PC-9 (cell line): ENCODE measurements around the gene FOXI3. TPM values are rescaled to one million over a fixed set of nuclear protein-coding genes. Genes with fewer than 3 reads are reported as not detected.

ENCODE experiments used
- BruUV-seq: library from RNA; stranded (reverse); fragments of 400-500 nt; replicated peaks from 2 replicates; lab custom pipeline; 2021; lab: Mats Ljungman, UMichigan
- CTCF ChIA-PET: fragments of 300-600 bp; sonication (Branson Sonifier 250); formaldehyde crosslinking; loops from one replicate; lab custom pipeline; 2022; ENCODE audit warnings: antibody characterized with exemption; lab: Charles Lee
- POLR2A ChIA-PET: fragments of 300-600 bp; sonication (Branson Sonifier 250); formaldehyde crosslinking; loops from one replicate; lab custom pipeline; 2022; ENCODE audit warnings: antibody characterized with exemption; ENCODE audit not compliant: unreplicated experiment; lab: Charles Lee
- DNase-seq, 2 experiments: peaks; one replicate each; pipeline versions ENCODE4 v3.0.0 to v3.0.0-alpha.2; 2015 to 2022; ENCODE audit warnings: mixed read lengths in 1 of 2
- H2AFZ ChIP-seq: fragments of 200-600 bp; sonication (generic); 2 replicates; pipeline ENCODE4 v1.8.1; 2017; ENCODE audit warnings: antibody characterized with exemption
- H3F3A ChIP-seq: fragments of 200-600 bp; sonication (generic); 2 replicates; pipeline ENCODE4 v1.8.1; 2017; ENCODE audit warnings: antibody characterized with exemption, mild to moderate bottlenecking, low read depth; ENCODE audit not compliant: insufficient read depth
- H3K27ac ChIP-seq: fragments of 200-600 bp; sonication (generic); 2 replicates; pipeline ENCODE4 v1.6.1; 2016; ENCODE audit warnings: mixed run types
- H3K27me3 ChIP-seq: fragments of 200-600 bp; sonication (generic); 2 replicates; pipeline ENCODE4 v1.6.1; 2016; ENCODE audit warnings: low read depth, mixed run types; ENCODE audit not compliant: insufficient read depth
- H3K36me3 ChIP-seq: fragments of 200-600 bp; sonication (generic); 2 replicates; pipeline ENCODE4 v1.6.1; 2016; ENCODE audit warnings: low read depth, mixed run types
- H3K4me1 ChIP-seq: fragments of 200-600 bp; sonication (generic); replicated peaks from 2 replicates; pipeline ENCODE4 v1.6.1; 2016; ENCODE audit warnings: mixed run types; ENCODE audit not compliant: insufficient read depth
- H3K4me2 ChIP-seq: fragments of 200-600 bp; sonication (generic); 2 replicates; pipeline ENCODE4 v1.6.1; 2017; ENCODE audit warnings: mixed run types
- H3K4me3 ChIP-seq: fragments of 200-600 bp; sonication (generic); 2 replicates; pipeline ENCODE4 v1.6.1; 2016; ENCODE audit warnings: mixed run types
- H3K79me2 ChIP-seq: fragments of 200-600 bp; sonication (generic); 2 replicates; pipeline ENCODE4 v1.6.1; 2017; ENCODE audit warnings: low read depth, mixed run types
- H3K9me2 ChIP-seq: fragments of 200-600 bp; sonication (generic); 2 replicates; pipeline ENCODE4 v1.8.1; 2017; ENCODE audit warnings: mild to moderate bottlenecking; ENCODE audit not compliant: insufficient read depth
- H3K9me3 ChIP-seq: fragments of 200-600 bp; sonication (generic); 2 replicates; pipeline ENCODE4 v1.8.1; 2016; ENCODE audit warnings: low read depth; ENCODE audit not compliant: insufficient read depth
- H4K20me1 ChIP-seq: fragments of 200-600 bp; sonication (generic); 2 replicates; pipeline ENCODE4 v1.8.1; 2017; ENCODE audit not compliant: insufficient read depth
- EZH2 ChIP-seq: fragments of 200-600 bp; sonication (generic); IDR thresholded peaks from 2 replicates; pipeline ENCODE4 v1.8.0; 2017; ENCODE audit warnings: antibody characterized with exemption, low read depth
- intact Hi-C: fragments of 100-400 bp; cut with micrococcal nuclease; formaldehyde crosslinking; loops from one replicate; pipeline ENCODE4 v1.10.0; 2022; ENCODE audit not compliant: unreplicated experiment
- total RNA-seq: library from RNA; stranded (reverse); gene quantifications from 2 replicates; pipeline ENCODE4 v1.2.3, GENCODE V29; 2021
- TF ChIP-seq, protein P1 (sequence below): fragments of 200-600 bp; sonication (generic); conservative IDR thresholded peaks from 2 replicates; pipeline ENCODE4 v1.6.1; 2017; ENCODE audit warnings: mixed run types, antibody characterized with exemption, mild to moderate bottlenecking, moderate library complexity

Gene FOXI3
- total RNA-seq, 1 experiment from 2014 or later, result not detected

- H3K9me2 ChIP-seq, result no peaks in the 10 kb centered on the region
- intact Hi-C loops, result loop anchor here (5.0 kb wide), 1 partner anchor 266 kb away; no protein-coding TSS in a partner anchor
- H3F3A ChIP-seq, result no peaks in the 10 kb centered on the region
- TF ChIP-seq, protein P1, sequence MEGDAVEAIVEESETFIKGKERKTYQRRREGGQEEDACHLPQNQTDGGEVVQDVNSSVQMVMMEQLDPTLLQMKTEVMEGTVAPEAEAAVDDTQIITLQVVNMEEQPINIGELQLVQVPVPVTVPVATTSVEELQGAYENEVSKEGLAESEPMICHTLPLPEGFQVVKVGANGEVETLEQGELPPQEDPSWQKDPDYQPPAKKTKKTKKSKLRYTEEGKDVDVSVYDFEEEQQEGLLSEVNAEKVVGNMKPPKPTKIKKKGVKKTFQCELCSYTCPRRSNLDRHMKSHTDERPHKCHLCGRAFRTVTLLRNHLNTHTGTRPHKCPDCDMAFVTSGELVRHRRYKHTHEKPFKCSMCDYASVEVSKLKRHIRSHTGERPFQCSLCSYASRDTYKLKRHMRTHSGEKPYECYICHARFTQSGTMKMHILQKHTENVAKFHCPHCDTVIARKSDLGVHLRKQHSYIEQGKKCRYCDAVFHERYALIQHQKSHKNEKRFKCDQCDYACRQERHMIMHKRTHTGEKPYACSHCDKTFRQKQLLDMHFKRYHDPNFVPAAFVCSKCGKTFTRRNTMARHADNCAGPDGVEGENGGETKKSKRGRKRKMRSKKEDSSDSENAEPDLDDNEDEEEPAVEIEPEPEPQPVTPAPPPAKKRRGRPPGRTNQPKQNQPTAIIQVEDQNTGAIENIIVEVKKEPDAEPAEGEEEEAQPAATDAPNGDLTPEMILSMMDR, result no peak
- TF ChIP-seq EZH2, result no peak
- H4K20me1 ChIP-seq, result no peaks in the 10 kb centered on the region
- ChIA-PET CTCF (no interaction called here), POLR2A (no interaction called here)
- H3K79me2 ChIP-seq, result no peaks in the 10 kb centered on the region
- H2AFZ ChIP-seq, result no peak overlapping the region
- no TSS peak for BruUV-seq
- no peak overlapping the region for H3K27ac ChIP-seq
- DNase-seq, result no peak
- H3K27me3 ChIP-seq, result peaks cover 20% of the 10 kb centered on the region
- H3K4me3 ChIP-seq, result no peak overlapping the region
- no peaks in the 10 kb centered on the region for H3K9me3 ChIP-seq
- H3K4me1 ChIP-seq, result no peaks in the 10 kb centered on the region
- no peak overlapping the region for H3K4me2 ChIP-seq
- no peaks in the 10 kb centered on the region for H3K36me3 ChIP-seq
Measured at GRCh38 chr2:88458633-88459032, 6.1 kb upstream of the FOXI3 start.

DNA sequence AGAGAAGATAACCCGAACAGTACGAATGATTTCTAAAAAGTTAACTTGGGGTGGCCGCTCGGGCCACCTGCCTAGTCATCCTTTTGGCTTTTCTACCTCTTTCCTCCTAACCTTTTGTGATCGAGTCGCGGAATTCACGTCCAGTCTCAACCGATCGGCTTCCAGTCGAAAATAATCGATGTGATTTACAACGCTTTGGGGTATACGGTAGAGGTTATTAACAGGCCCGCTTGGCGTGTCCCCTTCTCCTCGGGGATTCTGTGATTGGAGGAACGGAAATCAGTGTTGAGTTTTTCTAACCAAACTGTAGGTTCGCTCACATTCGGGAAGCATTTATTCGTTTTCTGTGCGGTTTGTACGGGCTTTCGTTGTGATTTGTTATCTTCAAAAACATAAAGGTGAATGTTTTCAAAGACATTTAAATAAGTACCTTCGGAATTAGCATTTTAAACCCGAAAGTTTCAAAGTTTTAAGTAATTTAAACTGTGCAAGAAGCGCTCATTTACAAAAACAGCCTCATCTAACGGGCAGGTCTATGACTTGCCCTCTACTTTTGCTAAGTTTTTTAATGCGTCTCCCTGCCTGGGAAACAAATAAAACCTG, 588 bp upstream of the FOXI3 start:
- DNase-seq, result no peak
- TF ChIP-seq EZH2, result no peak
- TF ChIP-seq, protein P1, result no peak
- H3K4me2 ChIP-seq, result no peak overlapping the region
- BruUV-seq, result no TSS peak
- peaks cover 31% of the 10 kb centered on the region for H3K27me3 ChIP-seq
- no peak overlapping the region for H3K27ac ChIP-seq
- intact Hi-C loops, result no loop called here
- ChIA-PET POLR2A (no interaction called here), CTCF (no interaction called here)
- H3K36me3 ChIP-seq, result no peaks in the 10 kb centered on the region
- no peaks in the 10 kb centered on the region for H3K79me2 ChIP-seq
- no peaks in the 10 kb centered on the region for H3K9me3 ChIP-seq
- H2AFZ ChIP-seq, result no peak overlapping the region
- no peaks in the 10 kb centered on the region for H3K4me1 ChIP-seq
- no peaks in the 10 kb centered on the region for H3F3A ChIP-seq
- no peaks in the 10 kb centered on the region for H4K20me1 ChIP-seq
- H3K4me3 ChIP-seq, result no peak overlapping the region
- H3K9me2 ChIP-seq, result no peaks in the 10 kb centered on the region

DNA sequence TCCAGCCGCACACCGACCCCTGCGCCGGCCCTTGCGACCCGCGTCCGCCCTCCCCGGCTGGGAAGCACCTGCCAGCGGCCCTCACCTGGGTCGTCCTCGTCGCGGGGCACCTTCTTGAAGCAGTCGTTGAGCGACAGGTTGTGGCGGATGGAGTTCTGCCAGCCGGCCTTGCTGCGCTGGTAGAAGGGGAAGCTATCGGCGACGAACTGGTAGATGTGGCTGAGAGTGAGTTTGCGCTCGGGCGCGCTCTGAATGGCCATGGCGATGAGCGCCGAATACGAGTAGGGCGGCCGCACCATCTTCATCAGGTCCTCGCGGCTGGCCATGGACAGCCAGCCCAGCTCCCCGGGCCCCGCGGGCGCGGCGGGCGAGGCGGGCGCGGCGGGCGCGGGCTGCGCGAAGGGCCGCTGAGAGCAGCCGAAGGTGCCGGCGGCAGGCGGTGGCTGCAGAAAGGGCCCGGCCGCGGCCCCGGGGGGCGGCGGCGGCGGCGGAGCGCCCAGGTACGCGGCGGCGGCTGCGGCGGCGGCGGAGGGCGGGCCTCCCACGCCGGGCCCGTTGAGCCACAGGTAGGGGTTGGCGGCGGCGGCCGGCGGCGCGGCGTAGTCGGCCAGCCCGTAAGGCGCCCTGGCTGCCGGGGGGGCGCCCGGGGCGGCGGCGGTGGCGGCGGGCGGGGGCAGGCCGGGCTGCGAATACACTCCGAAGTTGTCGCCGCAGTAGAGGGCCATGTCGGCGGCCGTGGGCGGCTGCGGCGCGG, 505 bp downstream of the FOXI3 start:
- no peak overlapping the region for H3K4me2 ChIP-seq
- H3K27me3 ChIP-seq, result peaks cover 30% of the 10 kb centered on the region
- H3F3A ChIP-seq, result no peaks in the 10 kb centered on the region
- no peaks in the 10 kb centered on the region for H3K36me3 ChIP-seq
- ChIA-PET CTCF (no interaction called here), POLR2A (no interaction called here)
- H4K20me1 ChIP-seq, result no peaks in the 10 kb centered on the region
- intact Hi-C loops, result no loop called here
- DNase-seq, result no peak
- H3K79me2 ChIP-seq, result no peaks in the 10 kb centered on the region
- TF ChIP-seq, protein P1, result no peak
- TF ChIP-seq EZH2, result no peak
- H3K27ac ChIP-seq, result no peak overlapping the region
- H3K9me3 ChIP-seq, result no peaks in the 10 kb centered on the region
- H3K4me3 ChIP-seq, result no peak overlapping the region
- no peaks in the 10 kb centered on the region for H3K9me2 ChIP-seq
- H3K4me1 ChIP-seq, result no peaks in the 10 kb centered on the region
- H2AFZ ChIP-seq, result no peak overlapping the region
- BruUV-seq, result no TSS peak
